Measurements from ENCODE around the gene ANKRD27.
"Not testable (repeated sequence)": the region's sequence is repeated elsewhere in the genome, so short reads cannot be mapped to it uniquely, and the experiment has no call there.

Gene ANKRD27

DNA sequence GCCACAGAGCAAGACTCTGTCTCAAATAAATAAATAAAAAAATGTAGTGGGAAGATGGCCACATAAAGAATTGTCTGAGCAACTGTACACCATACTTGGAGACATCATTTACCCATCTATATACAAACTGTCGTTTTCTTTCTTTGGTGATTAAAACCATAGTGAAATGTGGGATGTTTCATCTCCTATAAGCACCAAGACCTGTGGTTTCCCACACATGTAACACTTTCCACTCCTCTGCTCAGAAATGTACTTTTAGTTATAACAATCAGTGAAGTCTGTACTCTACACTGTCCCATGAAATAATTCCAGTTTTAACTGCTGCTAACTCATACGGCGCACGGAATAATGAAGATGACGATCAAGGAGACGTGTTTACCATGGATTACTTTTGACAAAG lies 75.7 kb downstream of the ANKRD27 start:
- DNase-seq: no peak

DNA sequence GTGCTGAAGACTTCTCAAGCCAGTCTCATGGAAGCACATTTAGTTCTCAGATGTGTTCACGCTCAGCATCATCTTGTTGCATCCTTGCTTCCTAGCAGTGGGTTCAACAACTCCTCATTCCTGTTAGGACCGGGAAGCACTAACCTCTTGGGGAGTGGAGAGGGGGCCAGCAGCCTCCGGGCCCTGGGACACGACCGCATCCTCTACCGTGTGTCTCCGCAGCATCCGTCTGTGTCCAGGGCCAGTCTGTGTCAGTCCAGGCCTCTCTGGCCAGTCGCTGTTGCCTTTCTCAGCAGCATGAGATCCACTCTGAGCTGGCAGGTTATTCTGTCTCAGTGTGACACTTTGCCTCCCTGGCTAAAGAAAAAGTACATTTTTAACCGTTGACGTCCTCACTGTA lies 77.0 kb downstream of the ANKRD27 start:
- no peak for DNase-seq

DNA sequence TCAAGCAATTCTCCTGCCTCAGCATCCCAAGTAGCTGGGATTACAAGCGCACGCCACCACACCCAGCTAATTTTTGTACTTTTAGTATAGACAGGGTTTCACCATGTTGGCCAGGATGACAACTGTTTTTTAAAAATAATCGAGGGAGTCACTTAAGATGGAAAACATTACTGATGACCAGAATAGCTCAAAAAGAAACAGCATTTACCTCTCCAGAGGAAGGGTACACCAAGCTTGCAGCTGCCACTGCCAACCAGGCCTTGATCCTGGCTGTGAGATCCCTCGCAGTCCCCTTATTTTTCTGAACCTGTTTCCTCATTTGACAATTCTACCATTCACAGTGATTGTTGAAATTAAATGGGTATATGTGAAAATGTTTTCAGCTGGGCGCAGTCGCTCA lies 79.5 kb downstream of the ANKRD27 start:
- DNase-seq: no peak

DNA sequence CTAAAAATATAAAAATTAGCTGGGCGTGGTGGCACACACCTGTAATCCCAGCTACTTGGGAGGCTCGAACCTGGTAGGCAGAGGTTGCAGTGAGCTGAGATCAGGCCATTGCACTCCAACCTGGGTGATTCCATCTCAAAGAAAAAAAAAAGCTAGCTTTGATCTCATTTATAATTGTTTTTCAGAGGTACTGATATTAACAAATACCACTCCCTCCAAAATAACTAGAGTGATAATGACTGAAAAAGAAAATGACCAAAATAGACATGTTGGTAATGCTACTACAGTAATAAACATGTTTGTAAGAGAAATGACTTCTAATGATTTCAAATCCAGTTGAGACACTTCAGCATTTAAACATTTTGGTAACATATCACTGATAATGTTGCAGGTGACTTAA lies 81.0 kb downstream of the ANKRD27 start:
- DNase-seq: no peak

DNA sequence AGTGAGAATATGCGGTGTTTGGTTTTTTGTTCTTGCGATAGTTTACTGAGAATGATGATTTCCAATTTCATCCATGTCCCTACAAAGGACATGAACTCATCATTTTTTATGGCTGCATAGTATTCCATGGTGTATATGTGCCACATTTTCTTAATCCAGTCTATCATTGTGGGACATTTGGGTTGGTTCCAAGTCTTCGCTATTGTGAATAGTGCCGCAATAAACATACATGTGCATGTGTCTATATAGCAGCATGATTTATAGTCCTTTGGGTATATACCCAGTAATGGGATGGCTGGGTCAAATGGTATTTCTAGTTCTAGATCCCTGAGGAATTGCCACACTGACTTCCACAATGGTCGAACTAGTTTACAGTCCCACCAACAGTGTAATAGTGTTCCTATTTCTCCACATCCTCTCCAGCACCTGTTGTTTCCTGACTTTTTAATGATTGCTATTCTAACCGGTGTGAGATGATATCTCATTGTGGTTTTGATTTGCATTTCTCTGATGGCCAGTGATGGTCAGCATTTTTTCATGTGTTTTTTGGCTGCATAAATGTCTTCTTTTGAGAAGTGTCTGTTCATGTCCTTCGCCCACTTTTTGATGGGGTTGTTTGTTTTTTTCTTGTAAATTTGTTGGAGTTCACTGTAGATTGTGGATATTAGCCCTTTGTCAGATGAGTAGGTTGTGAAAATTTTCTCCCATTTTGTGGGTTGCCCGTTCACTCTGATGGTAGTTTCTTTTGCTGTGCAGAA lies 87.1 kb downstream of the ANKRD27 start:
- DNase-seq: not testable (repeated sequence)

DNA sequence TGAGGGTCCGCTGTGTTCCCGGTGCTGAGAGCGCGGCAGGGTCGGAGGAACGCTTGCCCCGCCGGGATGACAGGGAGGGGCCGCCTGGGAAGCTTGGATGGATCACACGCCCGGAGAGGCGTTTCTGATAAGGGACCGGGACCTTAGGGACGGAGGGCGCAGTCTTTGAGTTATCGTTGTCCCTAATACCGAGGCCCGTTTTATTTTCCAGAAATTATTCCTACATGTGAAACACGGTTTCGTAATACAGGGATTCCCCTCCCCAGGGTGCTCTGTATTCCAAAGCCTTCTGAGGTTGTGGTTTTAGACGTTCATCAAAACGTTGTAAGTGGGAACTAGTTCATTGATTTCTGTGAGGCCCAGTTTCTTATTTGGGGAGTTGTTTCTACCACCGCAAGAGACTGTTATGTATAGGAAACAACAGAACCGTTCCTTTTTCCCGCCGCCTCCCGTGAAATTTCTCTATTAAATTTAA lies 93.2 kb downstream of the ANKRD27 start:
- DNase-seq: no peak

DNA sequence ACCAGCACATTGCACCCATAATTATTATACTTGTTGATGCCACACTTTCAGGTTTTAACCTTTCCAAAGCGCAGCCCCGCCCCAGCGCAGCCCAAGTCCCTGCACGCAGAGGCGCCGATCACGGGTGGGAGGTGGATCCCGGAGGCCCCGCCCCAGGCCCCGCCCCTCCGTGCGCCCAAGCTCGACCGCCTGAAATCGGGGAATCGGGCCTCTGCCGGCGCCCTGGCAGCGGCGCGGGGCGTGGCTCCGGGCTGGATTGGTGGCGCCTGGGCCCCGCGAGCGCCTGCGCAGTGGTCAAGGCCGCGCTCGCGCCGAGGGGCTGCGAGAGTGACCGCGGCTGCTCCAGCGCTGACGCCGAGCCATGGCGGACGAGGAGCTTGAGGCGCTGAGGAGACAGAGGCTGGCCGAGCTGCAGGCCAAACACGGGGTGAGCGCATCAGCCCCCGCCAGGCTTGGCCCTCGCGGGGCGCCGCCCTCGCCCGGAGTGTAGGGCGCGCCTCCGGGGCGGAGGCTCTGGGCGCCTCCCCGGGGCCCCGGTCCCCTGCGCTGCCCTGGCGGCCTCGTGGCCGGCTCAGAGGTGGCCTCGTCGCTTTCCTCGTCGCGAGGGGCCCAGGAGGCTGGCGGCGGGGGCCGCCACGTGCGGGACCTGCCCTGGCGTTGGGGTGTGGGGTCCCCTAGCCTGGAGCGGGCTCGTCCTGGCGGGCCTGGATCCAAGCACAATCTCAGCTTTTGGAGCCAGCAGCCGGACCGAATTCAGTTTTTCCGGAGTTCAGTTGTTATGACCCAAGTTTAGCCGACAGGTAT lies 93.9 kb downstream of the ANKRD27 start, which contains the start of gene PDCD5:
Gene PDCD5, plus strand, starts transcription at position 290 of the 804 bp plus-strand sequence. Its CDS starts 72 bp downstream, at position 362.
- DNase-seq: peak; percentile 98

DNA sequence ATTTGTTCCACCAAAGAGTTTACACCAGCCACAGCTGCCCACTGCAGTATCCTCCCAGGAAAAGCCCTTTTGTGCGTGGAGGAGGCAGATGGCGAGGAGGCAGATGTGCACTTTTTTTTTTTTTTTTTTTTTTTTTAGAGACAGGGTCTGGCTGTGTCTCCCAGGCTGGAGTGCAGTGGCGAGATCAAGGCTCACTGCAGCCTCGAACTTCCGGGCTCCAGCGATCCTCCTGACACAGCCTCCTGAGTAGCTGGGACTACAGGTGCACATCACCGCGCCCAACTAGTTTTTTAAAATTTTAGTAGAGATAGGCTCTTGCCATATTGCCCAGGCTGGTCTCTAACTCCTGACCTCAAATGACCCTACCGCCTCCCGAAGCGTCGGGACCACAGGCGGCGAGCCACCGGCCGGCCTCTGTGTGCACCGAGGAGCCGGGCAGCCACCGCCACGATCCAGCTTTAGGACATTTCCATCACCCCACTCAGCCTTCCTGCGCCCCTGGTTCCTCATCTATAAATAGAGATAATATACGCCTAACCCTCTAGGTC lies 94.6 kb downstream of the ANKRD27 start:
- DNase-seq: no peak

DNA sequence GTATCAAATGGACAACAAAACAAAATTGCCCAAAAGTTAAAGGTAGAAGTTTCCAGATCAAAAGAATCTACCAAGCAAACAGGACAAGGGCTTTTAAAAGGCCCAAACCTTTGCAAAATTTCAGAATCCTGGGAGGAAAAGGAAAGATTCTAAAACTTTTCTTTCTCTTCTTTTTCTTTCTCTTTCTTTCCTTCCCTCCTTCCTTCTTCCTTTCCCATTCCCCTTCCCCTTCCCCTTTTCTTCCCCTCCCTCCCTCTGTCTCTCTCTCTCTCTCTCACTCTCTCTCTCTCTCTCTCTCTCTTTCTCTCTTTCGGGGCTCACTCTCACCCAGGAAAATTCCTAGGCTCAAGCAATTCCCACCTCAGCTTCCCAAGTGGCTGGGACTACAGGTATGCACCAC lies 98.2 kb downstream of the ANKRD27 start:
- DNase-seq: no peak

DNA sequence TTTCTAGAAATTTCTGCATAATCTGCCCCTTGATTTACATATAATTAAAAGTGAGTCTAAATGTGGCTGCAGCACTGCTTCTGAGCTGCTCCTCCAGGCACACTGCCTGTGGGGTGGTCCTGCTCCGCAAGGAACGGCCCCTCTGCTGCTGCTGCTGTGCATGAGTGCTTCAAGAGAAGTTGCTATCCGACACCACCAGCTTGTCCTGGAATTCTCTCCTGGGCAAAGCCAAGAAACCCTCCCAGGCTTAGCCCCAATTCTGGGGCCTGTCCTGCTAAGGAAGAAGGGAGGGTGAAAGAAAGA lies 101.5 kb downstream of the ANKRD27 start:
- DNase-seq: no peak

DNA sequence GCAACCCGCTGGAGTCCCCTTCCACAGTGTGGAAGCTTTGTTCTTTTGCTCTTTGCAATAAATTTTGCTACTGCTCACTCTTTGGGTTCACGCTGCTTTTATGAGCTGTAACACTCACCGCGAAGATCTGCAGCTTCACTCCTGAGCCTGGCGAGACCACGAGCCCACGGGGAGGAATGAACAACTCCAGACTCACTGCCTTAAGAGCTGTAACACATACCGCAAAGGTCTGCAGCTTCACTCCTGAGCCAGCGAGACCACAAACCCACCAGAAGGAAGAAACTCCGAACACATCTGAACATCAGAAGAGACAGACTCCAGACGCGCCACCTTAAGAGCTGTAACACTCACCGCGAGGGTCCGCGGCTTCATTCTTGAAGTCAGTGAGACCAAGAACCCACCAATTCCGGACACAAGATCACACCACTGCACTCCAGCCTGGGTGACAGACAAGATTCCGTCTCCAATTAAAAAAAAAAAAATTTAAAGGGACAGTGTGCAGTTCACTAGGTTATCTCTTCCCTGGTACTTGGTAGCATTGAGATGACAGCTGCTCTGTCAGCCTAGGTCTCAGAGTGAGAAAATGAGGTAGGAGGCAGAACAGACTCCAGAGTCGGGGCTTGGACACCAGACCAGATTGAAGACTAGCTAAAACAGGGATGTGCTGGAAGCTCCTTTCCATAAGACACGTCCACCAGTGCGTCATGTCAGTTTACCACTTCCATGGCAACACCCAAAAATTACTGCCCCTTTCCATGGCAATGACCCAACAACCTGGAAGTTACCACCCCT lies 102.1 kb downstream of the ANKRD27 start:
- peak; percentile 36 to 43 for DNase-seq

DNA sequence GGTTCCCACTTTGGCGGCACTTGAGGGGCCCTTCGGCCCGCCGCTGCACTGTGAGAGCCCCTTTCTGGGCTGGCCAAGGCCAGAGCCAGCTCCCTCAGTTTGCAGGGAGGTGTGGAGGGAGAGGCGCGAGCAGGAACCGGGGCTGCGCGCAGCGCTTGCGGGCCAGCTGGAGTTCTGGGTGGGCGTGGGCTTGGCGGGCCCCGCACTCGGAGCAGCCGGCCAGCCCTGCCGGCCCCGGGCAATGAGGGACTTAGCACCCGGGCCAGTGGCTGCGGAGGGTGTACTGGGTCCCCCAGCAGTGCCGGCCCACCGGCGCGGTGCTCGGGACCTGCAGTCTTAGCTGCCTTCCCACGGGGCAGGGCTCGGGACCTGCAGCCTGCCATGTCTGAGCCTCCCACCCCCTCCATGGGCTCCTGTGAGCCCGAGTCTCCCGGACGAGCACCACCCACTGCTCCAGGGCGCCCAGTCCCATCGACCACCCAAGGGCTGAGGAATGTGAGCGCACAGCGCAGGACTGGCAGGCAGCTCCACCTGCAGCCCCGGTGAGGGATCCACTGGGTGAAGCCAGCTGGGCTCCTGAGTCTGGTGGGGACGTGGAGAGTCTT lies 103.4 kb downstream of the ANKRD27 start:
- not testable (repeated sequence) for DNase-seq

DNA sequence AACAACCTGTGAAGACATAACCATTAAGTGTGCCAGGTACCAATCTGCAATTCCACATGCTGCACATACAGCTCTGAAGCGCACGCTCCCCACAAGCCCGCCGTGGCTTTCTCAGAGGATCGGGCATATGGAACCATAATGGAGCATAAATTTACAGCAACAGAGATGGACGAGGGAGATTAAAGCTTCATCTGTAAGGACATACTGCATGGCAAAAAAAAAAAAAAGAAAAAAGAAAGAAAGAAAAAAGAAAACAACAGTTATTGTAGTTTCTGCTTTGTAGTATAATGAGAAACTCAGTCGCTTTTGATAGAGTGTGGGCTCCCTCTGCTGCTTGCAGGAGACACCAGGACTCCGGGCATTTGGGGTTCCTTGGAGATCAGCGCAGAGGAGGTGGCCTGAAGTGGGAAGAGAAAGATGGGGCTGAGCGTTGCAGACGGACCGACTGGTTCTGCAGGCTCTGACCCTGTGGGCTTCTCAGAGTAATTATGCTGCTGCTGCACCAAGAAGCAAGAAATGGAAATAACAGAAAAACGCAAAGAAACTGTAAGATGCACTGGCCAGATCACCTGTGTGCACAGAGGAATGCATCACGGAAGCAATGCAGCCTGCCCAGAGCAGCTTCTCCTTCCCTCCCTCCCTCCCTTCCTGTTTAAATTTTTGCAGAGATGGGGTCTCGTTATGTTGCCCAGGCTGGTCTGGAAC lies 104.7 kb downstream of the ANKRD27 start:
- DNase-seq: peak; percentile 46 to 47

DNA sequence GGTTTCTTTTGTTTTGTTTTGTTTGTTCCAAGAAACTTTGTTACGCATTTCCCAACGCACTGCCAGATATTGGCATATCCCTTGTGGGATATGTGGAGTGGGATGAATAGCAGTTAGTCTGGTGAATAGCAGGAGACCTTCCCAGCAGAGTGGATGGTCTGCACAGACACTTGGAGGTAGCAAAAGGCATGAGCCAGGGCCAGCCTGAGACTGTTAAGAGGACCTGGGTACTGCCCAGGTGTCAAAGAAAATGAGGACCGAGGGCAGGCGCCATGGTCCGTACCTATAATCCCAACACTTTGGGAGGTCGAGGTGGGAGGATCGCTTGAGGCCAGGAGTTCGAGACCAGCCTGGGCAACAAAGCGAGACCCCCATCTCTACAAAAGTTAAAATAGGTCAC lies 107.5 kb downstream of the ANKRD27 start:
- DNase-seq: no peak

DNA sequence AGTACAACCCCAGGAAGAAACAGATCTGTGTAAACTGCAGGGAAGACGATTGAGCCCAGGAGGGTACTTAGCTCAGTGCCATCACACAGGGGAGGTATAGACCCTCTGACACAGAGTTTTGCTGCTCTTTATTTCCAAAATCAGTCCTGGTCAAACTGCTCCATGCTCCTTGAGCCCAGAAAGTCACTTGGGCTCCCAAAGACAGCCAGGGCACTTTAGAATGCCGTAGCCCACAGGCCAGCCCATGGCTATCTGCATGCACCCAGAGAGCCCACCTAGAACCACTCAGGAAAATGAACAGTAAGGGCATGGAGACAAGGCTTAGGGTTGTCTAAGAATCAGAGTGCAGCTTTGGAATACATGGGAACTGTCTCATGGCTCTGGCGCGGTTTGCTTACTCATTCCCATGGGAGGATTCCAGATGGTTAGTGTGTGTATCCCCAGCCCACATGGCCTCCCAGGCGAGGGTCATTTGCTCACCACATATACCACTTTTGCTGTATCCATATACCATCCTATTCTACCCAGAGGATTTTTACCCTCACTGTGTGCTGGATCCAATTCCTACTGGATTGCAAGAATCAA lies 108.6 kb downstream of the ANKRD27 start:
- DNase-seq: no peak

DNA sequence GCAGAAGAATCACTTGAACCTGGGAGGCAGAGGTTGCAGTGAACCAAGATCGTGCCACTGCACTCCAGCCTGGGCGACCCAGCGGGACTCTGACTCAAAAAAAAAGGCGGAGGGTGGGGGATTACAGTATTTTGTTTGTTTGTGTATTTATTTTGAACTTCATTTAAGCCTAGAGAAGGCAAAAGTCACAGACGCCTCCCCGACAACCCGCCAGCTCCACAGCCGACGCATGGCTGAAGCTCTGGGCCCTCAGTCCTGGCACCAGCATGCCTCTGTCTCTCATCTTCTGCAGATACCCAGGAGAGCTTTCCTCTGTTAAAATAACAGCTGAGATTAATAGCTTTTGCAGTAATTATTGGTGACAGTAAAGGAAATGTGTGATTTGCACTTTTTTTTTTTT lies 111.2 kb downstream of the ANKRD27 start:
- DNase-seq: no peak

DNA sequence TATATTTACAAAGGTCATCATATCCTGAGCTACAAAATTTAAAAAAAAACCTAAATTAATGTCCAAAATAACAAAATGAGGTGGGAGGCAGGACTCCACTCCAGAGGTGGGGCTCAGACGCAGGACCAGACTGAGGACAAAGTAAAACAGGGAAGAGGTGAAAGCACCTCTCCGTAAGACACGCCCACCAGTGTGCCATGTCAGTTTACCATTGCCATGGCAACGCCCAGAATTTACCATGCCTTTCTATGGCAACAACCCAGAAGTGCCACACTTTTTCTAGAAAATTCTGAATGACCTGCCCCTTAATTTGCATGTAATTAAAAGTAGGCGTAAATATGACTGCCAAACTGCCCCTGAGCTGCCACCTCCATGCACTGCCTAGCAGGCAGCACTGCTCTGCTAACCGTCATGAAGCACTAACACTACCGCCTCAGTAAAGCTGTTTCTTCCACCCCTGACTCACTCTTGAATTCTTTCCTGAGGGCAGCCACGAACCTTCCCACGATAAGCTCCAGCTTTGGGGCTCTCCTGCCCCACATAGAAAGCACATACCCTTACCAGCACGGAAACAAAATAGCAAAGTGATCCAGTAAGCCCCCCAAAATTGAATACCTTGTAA lies 116.3 kb downstream of the ANKRD27 start:
- DNase-seq: no peak

DNA sequence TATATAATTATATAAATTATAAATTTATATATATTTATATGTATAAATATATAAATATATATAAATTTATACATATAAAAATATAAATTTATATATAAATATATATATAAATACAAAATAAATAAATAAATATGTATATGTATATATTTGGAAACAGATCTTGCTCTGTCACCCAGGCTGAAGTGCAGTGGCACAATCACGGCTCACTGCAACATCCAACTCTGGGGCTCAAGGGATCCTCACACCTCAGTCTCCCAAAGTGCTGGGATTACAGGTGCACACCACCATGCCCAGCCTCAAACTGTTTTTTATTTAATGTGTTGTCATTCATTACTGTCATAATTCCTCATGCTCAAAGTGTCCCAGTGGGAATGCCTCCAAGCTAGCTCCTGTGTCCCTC lies 119.2 kb downstream of the ANKRD27 start:
- no peak for DNase-seq

DNA sequence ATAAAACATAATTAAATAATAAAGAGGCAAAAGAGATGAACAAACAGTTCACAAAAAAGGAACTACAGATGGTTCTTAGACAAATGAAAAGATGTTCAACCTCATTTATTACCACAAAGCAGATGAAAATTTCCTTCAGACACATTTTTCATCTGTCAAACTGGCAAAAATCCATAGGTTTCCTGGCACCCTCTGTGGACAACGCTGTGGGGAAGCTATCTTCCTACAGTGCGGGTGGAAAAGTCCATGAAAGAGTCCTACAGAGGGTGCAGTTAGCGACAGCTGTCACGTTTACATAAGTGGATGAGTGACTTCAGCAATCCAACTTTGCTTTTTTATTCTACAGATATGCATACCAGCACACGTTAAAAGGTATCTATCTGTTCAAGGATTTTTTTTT lies 124.3 kb downstream of the ANKRD27 start:
- DNase-seq: no peak
